HG02973 (cell line): ENCODE measurements around the gene KRT3.

Source experiments
- ATAC-seq: cut with Tn5 transposase; IDR thresholded peaks from one replicate; pipeline ENCODE4 v1.9.1; 2021; ENCODE audit warnings: moderate library complexity; ENCODE audit not compliant: unreplicated experiment

The KRT3 gene

GRCh38 chr12:52814710-52815155 is 18.8 kb upstream of the KRT3 start:
- no peak for ATAC-seq

DNA sequence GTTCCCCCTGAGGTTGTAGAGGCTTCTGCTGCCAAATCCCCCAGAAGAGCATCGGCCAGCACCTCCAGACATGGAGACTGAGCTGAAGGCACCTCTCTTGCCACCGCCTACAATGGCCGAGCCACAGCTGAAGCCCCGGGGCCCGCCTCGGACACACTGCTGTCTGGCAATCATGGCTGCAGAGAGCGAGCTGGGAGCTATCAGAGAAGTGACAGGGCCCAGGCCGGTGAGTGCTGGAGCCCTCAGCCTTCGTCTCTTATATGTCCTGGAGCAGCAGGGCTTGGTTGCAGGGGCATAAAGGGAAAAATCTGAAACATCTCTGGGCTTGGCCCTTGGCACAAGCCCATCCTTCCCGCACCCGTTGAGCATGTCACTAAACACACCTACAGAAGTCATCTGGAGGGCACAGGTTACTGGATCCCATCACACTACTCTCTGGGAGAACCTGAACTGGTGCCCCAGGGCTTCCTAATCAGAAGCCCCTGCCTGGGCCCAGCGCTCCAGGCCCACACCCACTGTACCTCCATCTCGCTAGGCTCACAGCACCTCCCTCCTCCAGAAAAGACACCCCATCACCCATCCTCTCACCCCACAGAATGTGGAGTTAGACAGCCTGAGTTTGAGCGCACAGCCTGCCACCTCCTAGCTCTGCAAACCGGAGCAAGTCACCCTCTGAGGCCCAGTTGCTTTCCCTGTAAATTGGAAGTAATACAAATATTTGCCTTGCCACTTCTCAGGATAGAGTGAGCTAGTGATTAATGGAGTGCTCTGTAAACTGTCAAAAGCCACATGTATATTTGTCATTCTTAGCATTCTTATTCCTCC is 18.2 kb upstream of the KRT3 start, which contains the start of gene KRT4:
KRT4 (minus strand) TSS at position 232 of the 825 bp plus-strand sequence; CDS start at position 174, 58 bp downstream.
- ATAC-seq, result no peak

GRCh38 chr12:52813203-52813819 is 17.4 kb upstream of the KRT3 start:
- no peak for ATAC-seq

DNA sequence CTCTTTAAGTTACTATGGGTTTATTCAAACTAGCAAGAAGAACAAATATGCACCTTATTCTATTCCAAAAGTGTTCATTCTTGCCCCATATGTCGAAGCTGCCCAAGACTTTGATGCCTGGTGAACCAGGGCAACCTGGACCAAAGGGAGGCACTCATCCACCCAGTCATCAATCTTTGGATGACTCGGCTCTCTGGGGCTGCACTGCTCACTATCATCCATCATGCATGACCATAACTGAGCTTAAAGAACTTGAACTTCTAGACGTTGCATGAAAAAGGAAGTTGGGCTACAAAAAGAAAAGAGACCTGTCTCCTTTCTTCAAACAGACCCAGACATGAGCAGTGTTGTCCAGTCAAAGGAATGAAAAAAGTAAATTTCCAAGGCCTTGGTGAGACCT is 16.8 kb upstream of the KRT3 start:
- ATAC-seq, result no peak

GRCh38 chr12:52812073-52812400 is 16.1 kb upstream of the KRT3 start:
- no peak for ATAC-seq

GRCh38 chr12:52811191-52812072 is 15.5 kb upstream of the KRT3 start:
- ATAC-seq, result no peak

GRCh38 chr12:52810554-52810953 is 14.6 kb upstream of the KRT3 start:
- ATAC-seq, result no peak

DNA sequence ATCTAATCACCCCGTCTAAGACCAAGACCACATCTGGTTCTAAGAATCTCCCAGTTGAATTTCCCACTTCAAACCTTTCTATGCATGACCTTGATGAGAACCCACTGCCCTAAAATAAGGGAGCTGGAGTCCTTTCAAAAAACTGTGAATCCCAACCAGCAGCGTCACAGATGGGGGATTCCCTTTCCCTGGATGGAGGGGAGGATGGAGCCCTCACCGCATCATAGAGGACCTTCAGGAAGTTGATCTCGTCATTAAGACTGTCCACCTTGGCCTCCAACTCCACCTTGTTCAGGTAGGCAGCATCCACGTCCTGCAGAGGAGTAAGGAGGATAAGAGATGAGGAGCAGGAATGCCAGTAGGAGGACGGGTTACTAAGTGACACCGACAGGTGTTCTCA is 13.2 kb upstream of the KRT3 start:
- ATAC-seq, result no peak

GRCh38 chr12:52808573-52809160 is 12.8 kb upstream of the KRT3 start:
- ATAC-seq, result no peak

DNA sequence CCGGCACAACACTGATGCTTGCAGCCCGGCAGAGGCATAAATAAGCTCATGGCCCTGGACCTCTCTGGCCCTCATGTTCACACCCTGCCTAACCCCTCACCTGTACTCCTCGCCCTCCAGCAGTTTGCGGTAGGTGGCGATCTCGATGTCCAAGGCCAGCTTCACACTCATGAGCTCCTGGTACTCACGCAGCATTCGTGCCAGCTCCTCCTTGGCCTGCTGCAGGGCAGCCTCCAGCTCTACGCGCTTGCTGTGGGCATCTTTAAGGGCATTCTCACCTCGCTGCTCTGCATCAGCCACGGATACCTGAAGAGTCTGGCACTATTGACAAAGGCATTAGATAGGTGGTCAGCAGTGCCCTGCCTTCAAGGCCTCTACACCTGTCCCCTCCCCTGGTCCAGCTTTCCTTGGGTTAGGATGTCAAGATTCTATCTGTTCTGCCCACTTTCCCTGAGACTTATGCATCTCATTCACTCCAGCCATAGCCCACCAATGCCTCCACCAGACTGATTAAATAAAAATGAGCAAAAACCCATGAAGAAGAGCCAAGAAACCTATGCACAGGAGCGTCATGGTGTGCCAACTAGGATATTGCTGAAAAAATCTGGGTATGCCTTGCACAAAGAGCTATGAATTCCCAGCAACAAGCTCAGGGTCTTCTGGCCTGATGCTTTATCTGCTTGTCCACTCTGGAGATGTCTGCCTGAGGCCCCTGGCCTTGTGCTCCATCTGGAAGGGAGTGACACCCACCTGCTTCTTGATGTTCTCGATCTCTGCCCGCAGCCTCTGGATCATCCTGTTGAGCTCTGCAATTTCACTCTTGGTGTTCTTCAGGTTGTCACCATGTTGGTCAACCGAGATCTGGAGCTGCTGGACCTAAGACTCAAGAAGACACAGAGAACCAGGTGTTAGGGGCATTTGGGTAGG is 11.9 kb upstream of the KRT3 start:
- no peak for ATAC-seq

GRCh38 chr12:52806821-52807543 is 11.1 kb upstream of the KRT3 start:
- ATAC-seq, result no peak

DNA sequence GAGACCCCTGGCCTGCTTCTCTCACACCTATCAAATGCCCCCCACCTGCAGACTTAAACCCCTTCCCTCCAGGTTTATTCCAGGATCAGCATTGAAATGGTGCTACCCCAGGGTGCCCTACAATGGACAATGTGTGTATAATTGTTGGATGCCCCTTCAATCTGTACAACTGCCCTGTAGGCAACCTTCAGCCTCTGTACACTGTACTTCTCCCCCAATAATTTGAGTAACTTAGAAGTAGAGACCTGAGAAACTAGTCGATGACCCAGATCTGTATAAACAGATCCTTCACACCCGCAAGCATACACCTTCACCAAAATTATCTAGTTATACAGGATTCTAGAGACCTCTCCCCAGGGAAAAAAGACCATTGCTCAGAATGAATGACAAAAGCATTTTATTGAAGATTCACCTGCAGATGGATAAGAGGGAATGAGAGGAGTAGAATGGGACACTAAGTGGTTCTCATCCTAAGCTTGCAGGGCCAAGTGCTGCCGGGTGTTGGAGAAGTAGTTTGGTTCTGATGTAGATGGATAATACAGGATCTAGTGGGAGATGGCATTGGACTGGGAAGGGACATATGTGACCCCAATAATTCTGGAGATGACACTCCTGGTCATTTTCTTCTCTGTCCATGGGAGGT is 10.4 kb upstream of the KRT3 start:
- ATAC-seq, result no peak

GRCh38 chr12:52805739-52806138 is 9.8 kb upstream of the KRT3 start:
- ATAC-seq, result no peak

GRCh38 chr12:52805000-52805399 is 9.1 kb upstream of the KRT3 start:
- ATAC-seq, result no peak

- no peak for ATAC-seq
Measured at GRCh38 chr12:52802442-52802841, 6.5 kb upstream of the KRT3 start.

- ATAC-seq, result no peak
Measured at GRCh38 chr12:52801773-52802172, 5.9 kb upstream of the KRT3 start.

- ATAC-seq, result no peak
Measured at GRCh38 chr12:52800259-52800917, 4.5 kb upstream of the KRT3 start.

- ATAC-seq, result no peak
Measured at GRCh38 chr12:52799505-52800211, 3.7 kb upstream of the KRT3 start.
